H1 (cell line): ENCODE results near the gene IL31RA. TPM values are rescaled to one million over a fixed set of nuclear protein-coding genes. Genes with fewer than 3 reads are reported as not detected.

Experiments used
- CTCF ChIA-PET: fragments of 300-600 bp; sonication (Branson Sonifier 250); formaldehyde crosslinking; loops from one replicate; lab custom pipeline; 2021; ENCODE audit not compliant: partially characterized antibody; lab: Charles Lee
- POLR2A ChIA-PET: fragments of 300-600 bp; sonication (Branson Sonifier 250); formaldehyde crosslinking; loops from one replicate; lab custom pipeline; 2021; ENCODE audit warnings: inconsistent platforms; ENCODE audit not compliant: partially characterized antibody; lab: Charles Lee
- DNase-seq, 2 experiments: peaks; one replicate each; pipeline versions ENCODE4 v3.0.0 to v3.0.0-alpha.2; 2010 to 2022; ENCODE audit warnings: low spot score in 2 of 2, low read depth in 1 of 2, mixed read lengths in 1 of 2
- FAIRE-seq: peaks from 2 replicates; lab custom pipeline; 2011; peaks lifted over from hg19 to GRCh38; lab: Jason Lieb, UNC
- H2AFZ ChIP-seq: 2 replicates; pipeline ENCODE4 v1.8.1; 2012; ENCODE audit warnings: low read length, inconsistent platforms
- H2AK5ac ChIP-seq: 2 replicates; pipeline ENCODE4 v1.6.1; 2013; ENCODE audit warnings: low read depth, low read length
- H2BK120ac ChIP-seq: replicated peaks from 2 replicates; pipeline ENCODE3; 2013; ENCODE audit warnings: low read depth, low read length, inconsistent platforms
- H2BK12ac ChIP-seq: 2 replicates; pipeline ENCODE4 v1.6.1; 2013; ENCODE audit warnings: low read depth, low read length
- H2BK15ac ChIP-seq: 2 replicates; pipeline ENCODE4 v1.6.1; 2013; ENCODE audit warnings: low read length
- H2BK20ac ChIP-seq: 2 replicates; pipeline ENCODE4 v1.6.1; 2013; ENCODE audit warnings: low read length
- H2BK5ac ChIP-seq: 2 replicates; pipeline ENCODE4 v1.6.1; 2013; ENCODE audit warnings: low read depth, low read length
- H3K14ac ChIP-seq: 2 replicates; pipeline ENCODE4 v1.6.1; 2013; ENCODE audit warnings: inconsistent platforms; ENCODE audit not compliant: insufficient read length
- H3K18ac ChIP-seq: 2 replicates; pipeline ENCODE4 v1.6.1; 2013; ENCODE audit warnings: low read length; ENCODE audit errors: extremely low read depth
- H3K23ac ChIP-seq: 2 replicates; pipeline ENCODE4 v1.6.1; 2013; ENCODE audit warnings: inconsistent platforms; ENCODE audit not compliant: insufficient read length
- H3K23me2 ChIP-seq: 2 replicates; pipeline ENCODE4 v1.6.1; 2013; ENCODE audit warnings: low read depth, low read length
- H3K27ac ChIP-seq: 2 replicates; pipeline ENCODE4 v1.6.1; 2011; ENCODE audit warnings: low read depth, low read length, inconsistent platforms
- H3K27me3 ChIP-seq, 4 experiments: replicated peaks in 1 of 4; 1 replicate in 1 of 4; 2 replicates in 3 of 4; pipeline versions ENCODE4 v1.6.1 to v1.8.1; 2011 to 2013; ENCODE audit warnings: low read length in 3 of 4, mild to moderate bottlenecking in 3 of 4, inconsistent platforms in 2 of 4, mixed read lengths in 2 of 4, moderate library complexity in 1 of 4; ENCODE audit not compliant: control insufficient read depth in 3 of 4, insufficient read depth in 3 of 4; ENCODE audit errors: extremely low read depth in 1 of 4
- H3K36me3 ChIP-seq, 4 experiments: 2 replicates each; pipeline versions ENCODE4 v1.6.1 to v1.8.1; 2011 to 2013; ENCODE audit warnings: mild to moderate bottlenecking in 4 of 4, low read length in 3 of 4, moderate library complexity in 2 of 4, control low read depth in 1 of 4, inconsistent platforms in 1 of 4; ENCODE audit not compliant: insufficient read depth in 4 of 4, control insufficient read depth in 2 of 4
- H3K4ac ChIP-seq: replicated peaks from 2 replicates; pipeline ENCODE3; 2013; ENCODE audit warnings: low read length, low read depth, mixed read lengths, inconsistent platforms; ENCODE audit not compliant: insufficient read length
- H3K4me1 ChIP-seq, 4 experiments: replicated peaks in 1 of 4; 1 replicate in 1 of 4; 2 replicates in 3 of 4; pipeline versions ENCODE4 v1.6.1 to v1.8.1; 2011 to 2013; ENCODE audit warnings: low read length in 3 of 4, inconsistent platforms in 2 of 4, mixed read lengths in 1 of 4; ENCODE audit not compliant: insufficient read depth in 4 of 4, control insufficient read depth in 3 of 4
- H3K4me2 ChIP-seq, 2 experiments: 2 replicates each; pipeline versions ENCODE4 v1.6.1 to v1.8.1; 2011 to 2013; ENCODE audit warnings: low read depth in 2 of 2, low read length in 2 of 2, control low read depth in 1 of 2, inconsistent platforms in 1 of 2, mild to moderate bottlenecking in 1 of 2; ENCODE audit not compliant: insufficient read depth in 1 of 2
- H3K4me3 ChIP-seq, 4 experiments: fragments of 200-600, 300-600 bp in 1 of 4; sonication (generic), shearing (Covaris generic), sonication (Bioruptor Twin) in 1 of 4; 2 replicates each; pipeline versions ENCODE4 v1.5.1 to v1.8.1; 2011 to 2016; ENCODE audit warnings: low read length in 4 of 4, low read depth in 3 of 4, control low read depth in 2 of 4, inconsistent platforms in 2 of 4, mild to moderate bottlenecking in 2 of 4, mixed read lengths in 1 of 4, moderate library complexity in 1 of 4; ENCODE audit not compliant: insufficient read depth in 2 of 4; ENCODE audit errors: extremely low read depth in 1 of 4
- H3K56ac ChIP-seq: replicated peaks from 2 replicates; pipeline ENCODE3; 2013; ENCODE audit warnings: low read depth, mild to moderate bottlenecking, mixed read lengths, low read length, inconsistent platforms; ENCODE audit not compliant: insufficient read length
- H3K79me1 ChIP-seq: 2 replicates; pipeline ENCODE4 v1.6.1; 2013; ENCODE audit warnings: low read depth, low read length, control low read depth
- H3K79me2 ChIP-seq, 2 experiments: 2 replicates each; pipeline versions ENCODE4 v1.6.1 to v1.8.1; 2012 to 2013; ENCODE audit warnings: low read length in 2 of 2, mild to moderate bottlenecking in 2 of 2, inconsistent platforms in 1 of 2; ENCODE audit not compliant: insufficient read depth in 2 of 2, control insufficient read depth in 1 of 2
- H3K9ac ChIP-seq, 4 experiments: replicated peaks in 1 of 4; 1 replicate in 1 of 4; 2 replicates in 3 of 4; pipeline versions ENCODE4 v1.6.1 to v1.8.1; 2011 to 2013; ENCODE audit warnings: low read depth in 3 of 4, low read length in 3 of 4, control low read depth in 2 of 4, mild to moderate bottlenecking in 2 of 4, moderate library complexity in 2 of 4, inconsistent platforms in 1 of 4; ENCODE audit errors: extremely low read depth in 1 of 4
- H3K9me3 ChIP-seq, 2 experiments: 2 replicates each; pipeline versions ENCODE4 v1.6.1 to v1.8.1; 2012 to 2013; ENCODE audit warnings: mild to moderate bottlenecking in 2 of 2, moderate library complexity in 2 of 2, control low read depth in 1 of 2, inconsistent platforms in 1 of 2, low read depth in 1 of 2, low read length in 1 of 2, mixed read lengths in 1 of 2; ENCODE audit not compliant: insufficient read depth in 2 of 2
- H4K20me1 ChIP-seq, 2 experiments: replicated peaks in 1 of 2; 2 replicates each; pipeline versions ENCODE3 to v1.8.1; 2011 to 2013; ENCODE audit warnings: inconsistent platforms in 2 of 2, low read length in 2 of 2, mild to moderate bottlenecking in 1 of 2; ENCODE audit not compliant: insufficient read depth in 2 of 2, control insufficient read depth in 1 of 2
- H4K5ac ChIP-seq: 2 replicates; pipeline ENCODE4 v1.6.1; 2013; ENCODE audit warnings: low read length, low read depth, mixed read lengths, inconsistent platforms; ENCODE audit not compliant: insufficient read length
- H4K8ac ChIP-seq: 2 replicates; pipeline ENCODE4 v1.8.0; 2013; ENCODE audit warnings: mild to moderate bottlenecking, moderate library complexity, low read length, inconsistent platforms; ENCODE audit not compliant: insufficient read depth; ENCODE audit errors: extremely low read depth
- H4K91ac ChIP-seq: replicated peaks from 2 replicates; pipeline ENCODE3; 2013; ENCODE audit warnings: low read length, mixed read lengths, inconsistent platforms; ENCODE audit not compliant: insufficient read length
- CBX8 ChIP-seq: fragments of 300-800, 300-1000 bp; sonication (generic); IDR thresholded peaks from 2 replicates; pipeline ENCODE4 v1.7.1; 2016; ENCODE audit warnings: low read depth, low read length, borderline replicate concordance
- CEBPB ChIP-seq: IDR thresholded peaks from 2 replicates; pipeline ENCODE4 v1.6.1; 2012; ENCODE audit warnings: low read depth, low read length
- PHF8 ChIP-seq: fragments of 200-600 bp; sonication (generic); conservative IDR thresholded peaks from 2 replicates; pipeline ENCODE4 v1.7.1; 2012; ENCODE audit warnings: low read depth, mild to moderate bottlenecking, inconsistent platforms, low read length, moderate library complexity
- SP4 ChIP-seq: IDR thresholded peaks from 2 replicates; pipeline ENCODE4 v1.6.1; 2012; ENCODE audit warnings: low read length, inconsistent platforms
- TAF7 ChIP-seq: optimal IDR thresholded peaks from 2 replicates; pipeline ENCODE3; 2011; ENCODE audit warnings: low read depth, mild to moderate bottlenecking, inconsistent platforms, low read length, moderate library complexity, borderline replicate concordance
- ZNF274 ChIP-seq: IDR thresholded peaks from 2 replicates; pipeline ENCODE4 v1.7.0; 2012; ENCODE audit warnings: low read length, borderline replicate concordance; ENCODE audit errors: extremely low read depth
- WGBS, 2 experiments: shearing (Covaris generic) in 1 of 2; methylation state at CpG; one replicate each; pipeline versions ENCODE4 v1.1.6 to v1.1.7; 2013 to 2015; ENCODE audit warnings: low lambda C conversion rate in 2 of 2, mixed read lengths in 2 of 2, inconsistent platforms in 1 of 2, low coverage in 1 of 2, missing lambda C conversion rate in 1 of 2; ENCODE audit not compliant: insufficient replicate concordance in 2 of 2, insufficient coverage in 1 of 2, insufficient read length in 1 of 2; ENCODE audit errors: extremely low coverage in 1 of 2, missing lambda C conversion rate in 1 of 2; 5-methylcytosine and 5-hydroxymethylcytosine counted together
- polyA plus RNA-seq, 7 experiments: library from polyadenylated mRNA; depleted of rRNA in 3 of 7; stranded (reverse) in 5 of 7; unstranded in 2 of 7; fragments of >200 nt in 5 of 7; fragments of 200-250 nt in 2 of 7; gene quantifications; 1 replicate in 5 of 7; 2 replicates in 1 of 7; 4 replicates in 1 of 7; pipeline versions ENCODE4 v1.2.1 to v1.2.3, GENCODE V29; 2011 to 2013; ENCODE audit warnings: missing spikeins in 2 of 7, mixed read lengths in 2 of 7
- total RNA-seq: library from RNA; stranded (reverse); fragmentation: NEBNext Ultra II Directional; extraction: Animal tissue kit (Norgen Biotek cat#: 25700); gene quantifications from 2 replicates; pipeline ENCODE4 v1.2.1, GENCODE V29; 2021
- TF ChIP-seq, protein P1 (sequence below): IDR thresholded peaks from 2 replicates; pipeline ENCODE4 v1.6.1; 2012; ENCODE audit warnings: inconsistent platforms

IL31RA gene
- total and polyA plus RNA-seq, 2 of the 8 experiments (the other 6 are each of a cell fraction or from before 2014, with no cell fraction given): not detected

DNA sequence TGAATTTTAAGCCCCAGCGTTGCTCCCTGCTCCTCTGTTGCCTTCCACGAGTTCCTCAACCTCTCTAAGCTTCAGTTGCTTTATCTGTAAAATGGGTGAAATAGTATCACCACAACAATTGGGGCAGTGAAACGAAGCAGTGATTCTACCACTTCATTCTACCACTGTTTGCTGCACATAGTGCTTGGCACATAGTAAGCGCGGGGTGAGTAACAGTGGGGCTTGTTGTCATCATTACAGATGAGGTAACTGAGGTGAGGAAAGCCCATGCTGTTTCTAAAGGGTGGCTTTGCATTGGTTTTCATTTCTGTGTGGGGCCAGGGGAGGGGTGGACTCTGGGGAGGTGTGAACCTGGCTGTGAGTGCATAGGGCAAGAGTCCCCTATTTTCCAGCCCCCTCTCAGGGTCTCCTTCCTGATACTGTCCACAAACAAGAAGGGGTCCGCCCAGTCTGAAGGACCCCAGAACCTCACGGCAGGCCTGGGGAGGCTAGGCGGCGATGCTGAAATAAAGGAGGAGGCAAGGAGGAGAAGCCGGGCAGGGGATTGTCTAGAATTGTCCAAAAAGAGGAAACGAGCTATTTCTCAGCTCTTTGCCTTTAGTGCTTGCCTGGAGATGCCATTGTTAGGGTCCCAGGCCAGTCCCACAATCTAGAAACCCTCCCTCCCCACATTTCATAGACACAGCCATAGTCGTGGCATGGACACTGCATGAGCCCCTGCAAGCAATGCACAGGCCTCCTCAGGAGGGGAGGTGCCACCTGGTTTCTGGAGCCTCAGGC, 78.1 kb downstream of the IL31RA start:
- no peak overlapping the region for H4K5ac ChIP-seq
- no peaks in the 10 kb centered on the region for H4K20me1 ChIP-seq
- H3K9ac ChIP-seq: no peak overlapping the region
- no peak overlapping the region for H3K4ac ChIP-seq
- no peaks in the 10 kb centered on the region for H3K4me1 ChIP-seq
- 93% methylated on average over 12 of the region's 12 CpGs; no CpG with 5 or more reads in 1 of the 2 experiments for WGBS, 2 experiments
- no peaks in the 10 kb centered on the region for H3K23me2 ChIP-seq
- H3K23ac ChIP-seq: no peak overlapping the region
- no peak overlapping the region for H2BK5ac ChIP-seq
- no peaks in the 10 kb centered on the region for H3K27me3 ChIP-seq
- ChIA-PET POLR2A (interaction anchor here (0.7 kb wide), 1 partner anchor 180 kb away, joined by 3 read pairs; no protein-coding TSS in a partner anchor), CTCF (interaction anchor here (1.1 to 1.3 kb wide), 2 partner anchors 21 to 335 kb away, joined by 3 to 5 read pairs; no protein-coding TSS in a partner anchor)
- H3K4me2 ChIP-seq: no peak overlapping the region
- H3K79me1 ChIP-seq: no peaks in the 10 kb centered on the region
- H3K4me3 ChIP-seq: no peak overlapping the region
- no peak overlapping the region for H2BK12ac ChIP-seq
- H3K18ac ChIP-seq: no peak overlapping the region
- DNase-seq (peak in 1 of 2 experiments; percentile 27), FAIRE-seq (no peak)
- H2AFZ ChIP-seq: no peak overlapping the region
- no peak overlapping the region for H3K56ac ChIP-seq
- H2BK20ac ChIP-seq: no peak overlapping the region
- H3K27ac ChIP-seq: no peak overlapping the region
- H3K36me3 ChIP-seq: no peaks in the 10 kb centered on the region
- H2BK120ac ChIP-seq: no peak overlapping the region
- H2BK15ac ChIP-seq: no peak overlapping the region
- H3K9me3 ChIP-seq: no peaks in the 10 kb centered on the region
- H3K79me2 ChIP-seq: no peaks in the 10 kb centered on the region
- H4K8ac ChIP-seq: no peak overlapping the region
- H2AK5ac ChIP-seq: no peak overlapping the region
- TF ChIP-seq SP4 (no peak), CEBPB (no peak), TAF7 (no peak), CBX8 (no peak), PHF8 (no peak), ZNF274 (no peak)
- TF ChIP-seq, protein P1, sequence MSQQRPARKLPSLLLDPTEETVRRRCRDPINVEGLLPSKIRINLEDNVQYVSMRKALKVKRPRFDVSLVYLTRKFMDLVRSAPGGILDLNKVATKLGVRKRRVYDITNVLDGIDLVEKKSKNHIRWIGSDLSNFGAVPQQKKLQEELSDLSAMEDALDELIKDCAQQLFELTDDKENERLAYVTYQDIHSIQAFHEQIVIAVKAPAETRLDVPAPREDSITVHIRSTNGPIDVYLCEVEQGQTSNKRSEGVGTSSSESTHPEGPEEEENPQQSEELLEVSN: no peak
- H4K91ac ChIP-seq: no peak overlapping the region
- no peak overlapping the region for H3K14ac ChIP-seq
